HepG2 (cell line): ENCODE measurements around the gene PALM. TPM values are rescaled to one million over a fixed set of nuclear protein-coding genes. Genes with fewer than 3 reads are reported as not detected.

Source experiments
- AHR ChIP-seq: IDR thresholded peaks from 2 replicates; pipeline ENCODE4 v1.6.1; 2018; ENCODE audit warnings: missing genetic modification reagents, missing compliant biosample characterization
- CBX2 ChIP-seq, 2 experiments: fragments of 200-600 bp in 1 of 2; sonication (generic); formaldehyde crosslinking in 1 of 2; IDR thresholded peaks; 2 replicates each; pipeline versions ENCODE4 v1.7.0 to v1.8.1; 2018 to 2022; ENCODE audit warnings: low read depth in 2 of 2, low read length in 1 of 2, mild to moderate bottlenecking in 1 of 2, missing genetic modification reagents in 1 of 2
- FOXO4 ChIP-seq: sonication (generic); formaldehyde crosslinking; conservative IDR thresholded peaks from 2 replicates; pipeline ENCODE4 v1.8.1; 2023; ENCODE audit warnings: missing genetic modification reagents
- GATAD2A ChIP-seq: IDR thresholded peaks from 2 replicates; pipeline ENCODE4 v1.6.1; 2016
- HBP1 ChIP-seq: IDR thresholded peaks from 2 replicates; pipeline ENCODE4 v1.6.1; 2016; ENCODE audit warnings: low read depth, control low read depth
- HOXD1 ChIP-seq: sonication (generic); formaldehyde crosslinking; IDR thresholded peaks from 2 replicates; pipeline ENCODE4 v1.5.0; 2020; ENCODE audit warnings: missing genetic modification reagents
- KDM3A ChIP-seq: IDR thresholded peaks from 2 replicates; pipeline ENCODE4 v1.6.1; 2018; ENCODE audit warnings: low read depth, missing compliant biosample characterization
- KMT2B ChIP-seq: IDR thresholded peaks from 2 replicates; pipeline ENCODE4 v1.6.1; 2016; ENCODE audit warnings: missing genetic modification reagents, missing compliant biosample characterization
- MBD4 ChIP-seq: IDR thresholded peaks from 2 replicates; pipeline ENCODE4 v1.6.1; 2012; ENCODE audit warnings: low read length, inconsistent platforms, borderline replicate concordance
- MXD1 ChIP-seq: sonication (generic); formaldehyde crosslinking; IDR thresholded peaks from 2 replicates; pipeline ENCODE4 v1.4.0; 2020; ENCODE audit warnings: mild to moderate bottlenecking, missing genetic modification reagents
- NAIF1 ChIP-seq: sonication (generic); formaldehyde crosslinking; IDR thresholded peaks from 2 replicates; pipeline ENCODE4 v1.5.0; 2020; ENCODE audit warnings: mild to moderate bottlenecking, missing genetic modification reagents, borderline replicate concordance
- PBX2 ChIP-seq: IDR thresholded peaks from 2 replicates; pipeline ENCODE4 v1.6.1; 2016; ENCODE audit warnings: control low read depth
- RFXAP ChIP-seq: sonication (generic); formaldehyde crosslinking; IDR thresholded peaks from 2 replicates; pipeline ENCODE4 v1.4.0; 2020; ENCODE audit warnings: missing genetic modification reagents, borderline replicate concordance
- USF2 ChIP-seq, 2 experiments: sonication (generic) in 1 of 2; formaldehyde crosslinking in 1 of 2; IDR thresholded peaks; 2 replicates each; pipeline versions ENCODE4 v1.5.1 to v1.6.1; 2011 to 2020; ENCODE audit warnings: borderline replicate concordance in 1 of 2, low read depth in 1 of 2, low read length in 1 of 2, mild to moderate bottlenecking in 1 of 2, missing genetic modification reagents in 1 of 2, moderate library complexity in 1 of 2
- ZMYM4 ChIP-seq: sonication (generic); formaldehyde crosslinking; IDR thresholded peaks from 2 replicates; pipeline ENCODE4 v1.8.1; 2023; ENCODE audit warnings: mild to moderate bottlenecking, missing genetic modification reagents
- ZNF10 ChIP-seq: sonication (generic); formaldehyde crosslinking; IDR thresholded peaks from 2 replicates; pipeline ENCODE4 v1.4.0; 2020; ENCODE audit warnings: mild to moderate bottlenecking, low read depth, missing genetic modification reagents, borderline replicate concordance
- ZNF207 ChIP-seq: fragments of 450-650 bp; IDR thresholded peaks from 2 replicates; pipeline ENCODE4 v1.6.1; 2016; ENCODE audit warnings: antibody characterized with exemption, borderline replicate concordance
- ZNF282 ChIP-seq: fragments of 450-650 bp; IDR thresholded peaks from 2 replicates; pipeline ENCODE4 v1.6.1; 2018; ENCODE audit not compliant: partially characterized antibody
- ZNF296 ChIP-seq: sonication (generic); formaldehyde crosslinking; conservative IDR thresholded peaks from 2 replicates; pipeline ENCODE4 v1.5.0; 2020; ENCODE audit warnings: mild to moderate bottlenecking, missing genetic modification reagents
- ZNF564 ChIP-seq: sonication (generic); formaldehyde crosslinking; IDR thresholded peaks from 2 replicates; pipeline ENCODE4 v1.8.1; 2023; ENCODE audit warnings: mild to moderate bottlenecking, missing genetic modification reagents
- ZNF598 ChIP-seq: sonication (generic); formaldehyde crosslinking; IDR thresholded peaks from 2 replicates; pipeline ENCODE4 v1.5.1; 2020; ENCODE audit warnings: mild to moderate bottlenecking, missing genetic modification reagents, borderline replicate concordance
- ZNF75D ChIP-seq: sonication (generic); formaldehyde crosslinking; IDR thresholded peaks from 2 replicates; pipeline ENCODE4 v1.8.1; 2023; ENCODE audit warnings: missing genetic modification reagents, mild to moderate bottlenecking, borderline replicate concordance
- ZNF883 ChIP-seq: sonication (generic); formaldehyde crosslinking; IDR thresholded peaks from 2 replicates; pipeline ENCODE4 v1.5.1; 2020; ENCODE audit warnings: mild to moderate bottlenecking, missing genetic modification reagents; ENCODE audit errors: not compliant biosample characterization
- polyA plus RNA-seq, 8 experiments: library from polyadenylated mRNA; depleted of rRNA in 3 of 8; stranded (reverse) in 7 of 8; unstranded in 1 of 8; fragments of >200 nt; fragmentation: Illumina TruSeq in 4 of 8; extraction: Trizol in 4 of 8; gene quantifications; 2 replicates each; pipeline versions ENCODE4 v1.2.1 to v1.2.3, GENCODE V29; 2011 to 2016; ENCODE audit warnings: low read depth in 4 of 8, missing spikeins in 1 of 8, mixed read lengths in 1 of 8; ENCODE audit not compliant: insufficient read depth in 1 of 8
- total RNA-seq, 5 experiments: library from RNA; depleted of rRNA; stranded (reverse); fragments of >200 nt; fragmentation: Illumina TruSeq; extraction: Trizol; gene quantifications; 2 replicates each; pipeline ENCODE4 v1.2.3, GENCODE V29; 2016; ENCODE audit warnings: low read depth in 1 of 5

The PALM gene
- total and polyA plus RNA-seq, 2 of the 13 experiments (the other 11 are each of a cell fraction or from before 2014, with no cell fraction given), result 4.0 to 9.7 TPM

GRCh38 chr19:739998-740715, 31.4 kb downstream of the PALM start (continued):
- TF ChIP-seq HBP1 (peak; percentile 54; the same call in 1 of the 2 replicates), ZMYM4 (CRISPR knock-in tag) (no peak; the same call in 1 of the 2 replicates), AHR (CRISPR knock-in tag) (no peak), ZNF564 (CRISPR knock-in tag) (no peak), ZNF883 (CRISPR knock-in tag) (peak; percentile 95), ZNF296 (CRISPR knock-in tag) (peak; percentile 51; the same call in 1 of the 2 replicates), KMT2B (CRISPR knock-in tag) (peak; percentile 27; the same call in 1 of the 2 replicates), FOXO4 (CRISPR knock-in tag) (no peak), USF2 (IDR thresholded peaks at IDR 0.05; ENCODE audit: low read depth, low read length) (no peak), USF2 (CRISPR knock-in tag; IDR thresholded peaks at IDR 0.05; ENCODE audit: borderline replicate concordance) (no peak), MBD4 (no peak), ZNF598 (no peak), HOXD1 (CRISPR knock-in tag) (peak; percentile 59; the same call in 1 of the 2 replicates), NAIF1 (no peak), ZNF282 (no peak), KDM3A (CRISPR knock-in tag) (peak; percentile 67; the same call in 1 of the 2 replicates), CBX2 (IDR thresholded peaks at IDR 0.05; ENCODE audit: low read depth, low read length) (no peak), CBX2 (CRISPR knock-in tag; IDR thresholded peaks at IDR 0.05; ENCODE audit: low read depth) (no peak), ZNF10 (CRISPR knock-in tag) (no peak), ZNF207 (no peak), ZNF75D (CRISPR knock-in tag) (no peak; the same call in 1 of the 2 replicates), MXD1 (CRISPR knock-in tag) (peak; percentile 85), PBX2 (CRISPR knock-in tag) (no peak), GATAD2A (CRISPR knock-in tag) (no peak; the same call in 1 of the 2 replicates), RFXAP (CRISPR knock-in tag) (peak; percentile 31; the same call in 1 of the 2 replicates)
